ENCODE data around the gene VPS26A.
"Not testable (repeated sequence)": the region's sequence is repeated elsewhere in the genome, so short reads cannot be mapped to it uniquely, and the experiment has no call there.

The VPS26A gene

GRCh38 chr10:69175326-69175725 lies 51.3 kb downstream of the VPS26A start:
- not testable (repeated sequence) for DNase-seq (ENCODE audit: low read depth in 1 of 2, low spot score in 1 of 2)

- DNase-seq (ENCODE audit: low read depth in 1 of 2, low spot score in 1 of 2): no peak
These were observed 52.8 kb downstream of the VPS26A start for GRCh38 chr10:69176823-69177222.

GRCh38 chr10:69179089-69179742 lies 55.2 kb downstream of the VPS26A start:
- peak in 1 of 2 donors; percentile 13 for DNase-seq (ENCODE audit: low read depth in 1 of 2, low spot score in 1 of 2)

GRCh38 chr10:69179743-69180524 lies 56.0 kb downstream of the VPS26A start, which contains the start of gene SUPV3L1:
Gene SUPV3L1, plus strand, starts transcription at chr10:69180234. Its CDS starts 58 bp downstream, at chr10:69180292.
- peak; percentile 70 to 74 for DNase-seq (ENCODE audit: low read depth in 1 of 2, low spot score in 1 of 2)

GRCh38 chr10:69180525-69181204 lies 56.7 kb downstream of the VPS26A start:
- peak in 1 of 2 donors; percentile 1 for DNase-seq (ENCODE audit: low read depth in 1 of 2, low spot score in 1 of 2)

GRCh38 chr10:69181433-69181832 lies 57.5 kb downstream of the VPS26A start:
- DNase-seq (ENCODE audit: low read depth in 1 of 2, low spot score in 1 of 2): no peak

GRCh38 chr10:69182005-69182404 lies 58.0 kb downstream of the VPS26A start:
- no peak for DNase-seq (ENCODE audit: low read depth in 1 of 2, low spot score in 1 of 2)

GRCh38 chr10:69186524-69186923 lies 62.5 kb downstream of the VPS26A start:
- no peak for DNase-seq (ENCODE audit: low read depth in 1 of 2, low spot score in 1 of 2)

GRCh38 chr10:69201045-69201444 lies 77.1 kb downstream of the VPS26A start:
- no peak for DNase-seq (ENCODE audit: low read depth in 1 of 2, low spot score in 1 of 2)

- no peak for DNase-seq (ENCODE audit: low read depth in 1 of 2, low spot score in 1 of 2)
These were observed 78.4 kb downstream of the VPS26A start for GRCh38 chr10:69202332-69202731.

GRCh38 chr10:69208761-69209160 lies 84.8 kb downstream of the VPS26A start:
- no peak for DNase-seq (ENCODE audit: low read depth in 1 of 2, low spot score in 1 of 2)

- no peak for DNase-seq (ENCODE audit: low read depth in 1 of 2, low spot score in 1 of 2)
These were observed 86.0 kb downstream of the VPS26A start for GRCh38 chr10:69209787-69210484.

GRCh38 chr10:69211104-69211503 lies 87.1 kb downstream of the VPS26A start:
- DNase-seq (ENCODE audit: low read depth in 1 of 2, low spot score in 1 of 2): no peak

GRCh38 chr10:69211524-69211923 lies 87.5 kb downstream of the VPS26A start:
- no peak for DNase-seq (ENCODE audit: low read depth in 1 of 2, low spot score in 1 of 2)

- DNase-seq (ENCODE audit: low read depth in 1 of 2, low spot score in 1 of 2): no peak
These were observed 89.8 kb downstream of the VPS26A start for GRCh38 chr10:69213591-69214311.

- no peak for DNase-seq (ENCODE audit: low read depth in 1 of 2, low spot score in 1 of 2)
These were observed 90.7 kb downstream of the VPS26A start for GRCh38 chr10:69214666-69215131.

GRCh38 chr10:69215405-69216171 lies 91.6 kb downstream of the VPS26A start:
- DNase-seq (ENCODE audit: low read depth in 1 of 2, low spot score in 1 of 2): no peak

- DNase-seq (ENCODE audit: low read depth in 1 of 2, low spot score in 1 of 2): no peak
These were observed 92.7 kb downstream of the VPS26A start for GRCh38 chr10:69216577-69217118.

GRCh38 chr10:69217119-69217754 lies 93.3 kb downstream of the VPS26A start:
- DNase-seq (ENCODE audit: low read depth in 1 of 2, low spot score in 1 of 2): no peak
